ENCODE data around the gene BUD23.
"Not testable (repeated sequence)": the region's sequence is repeated elsewhere in the genome, so short reads cannot be mapped to it uniquely, and the experiment has no call there.

Gene BUD23

DNA sequence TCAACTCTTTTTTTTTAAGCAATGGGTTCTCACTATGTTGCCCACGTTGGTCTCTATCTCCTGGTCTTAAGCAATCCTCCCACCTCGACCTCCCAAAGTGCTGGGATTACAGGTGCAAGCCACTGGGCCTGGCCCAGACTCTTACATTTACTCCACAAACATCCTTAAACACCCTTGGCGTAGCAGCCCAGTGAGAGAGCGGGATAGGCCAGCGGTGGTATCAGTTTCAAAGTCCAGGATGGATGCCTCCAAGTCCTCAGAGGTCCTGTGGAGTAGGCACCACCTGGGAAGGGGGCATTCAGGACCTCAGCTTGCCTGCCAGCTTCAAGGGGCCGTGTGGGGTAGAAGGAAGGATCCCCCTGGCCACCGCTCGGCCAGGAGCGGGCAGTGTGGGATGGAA, 33.8 kb upstream of the BUD23 start:
- Histone ChIP-seq H3K27ac (ENCODE audit: low read depth, low read length) (no peak overlapping the region), H3K27me3 (ENCODE audit: insufficient read depth, low read length, poor library complexity) (peaks cover 3% of the 10 kb centered on the region), H2BK15ac (replicated peaks; ENCODE audit: low read depth) (no peak overlapping the region), H3K79me1 (ENCODE audit: low read length) (no peaks in the 10 kb centered on the region), H3K4me1 (ENCODE audit: control insufficient read depth, low read depth, low read length) (no peaks in the 10 kb centered on the region), H4K5ac (ENCODE audit: low read length) (no peak overlapping the region), H4K8ac (ENCODE audit: low read depth, low read length) (no peak overlapping the region), H3K36me3 (ENCODE audit: control insufficient read depth, insufficient read depth, low read length) (no peaks in the 10 kb centered on the region), H3K4me2 (ENCODE audit: low read length) (no peak overlapping the region), H3K4ac (ENCODE audit: low read depth, low read length) (no peak overlapping the region), H3K79me2 (ENCODE audit: control insufficient read depth, insufficient read depth, low read length) (no peaks in the 10 kb centered on the region), H2BK5ac (ENCODE audit: low read length) (no peak overlapping the region), H3K9ac (ENCODE audit: low read length) (no peak overlapping the region), H3K23ac (ENCODE audit: low read length) (no peak overlapping the region), H2BK120ac (ENCODE audit: low read depth, low read length) (no peak overlapping the region), H2AK5ac (ENCODE audit: low read length) (no peak overlapping the region), H3K56ac (ENCODE audit: low read length) (no peak overlapping the region), H3K4me3 (ENCODE audit: low read length) (no peak overlapping the region), H3K18ac (ENCODE audit: low read length) (no peak overlapping the region)
- DNase-seq: no peak
- no CpG with 5 or more reads among the region's 9 CpGs for WGBS (ENCODE audit: extremely low coverage, insufficient coverage, low lambda C conversion rate)

GRCh38 chr7:73650524-73650923, 32.9 kb upstream of the BUD23 start:
- H3K27me3 ChIP-seq (ENCODE audit: insufficient read depth, low read length, poor library complexity): peaks cover 3% of the 10 kb centered on the region
- no CpG with 5 or more reads among the region's 5 CpGs for WGBS (ENCODE audit: extremely low coverage, insufficient coverage, low lambda C conversion rate)
- no peak overlapping the region for H3K4me3 ChIP-seq (ENCODE audit: low read length)
- no peak overlapping the region for H4K8ac ChIP-seq (ENCODE audit: low read depth, low read length)
- H3K4me1 ChIP-seq (ENCODE audit: control insufficient read depth, low read depth, low read length): no peaks in the 10 kb centered on the region
- H2AK5ac ChIP-seq (ENCODE audit: low read length): no peak overlapping the region
- no peak overlapping the region for H3K9ac ChIP-seq (ENCODE audit: low read length)
- H3K36me3 ChIP-seq (ENCODE audit: control insufficient read depth, insufficient read depth, low read length): no peaks in the 10 kb centered on the region
- H3K4me2 ChIP-seq (ENCODE audit: low read length): no peak overlapping the region
- H3K79me2 ChIP-seq (ENCODE audit: control insufficient read depth, insufficient read depth, low read length): no peaks in the 10 kb centered on the region
- H2BK15ac ChIP-seq (replicated peaks; ENCODE audit: low read depth): no peak overlapping the region
- H3K79me1 ChIP-seq (ENCODE audit: low read length): no peaks in the 10 kb centered on the region
- H4K5ac ChIP-seq (ENCODE audit: low read length): no peak overlapping the region
- H3K4ac ChIP-seq (ENCODE audit: low read depth, low read length): no peak overlapping the region
- H2BK120ac ChIP-seq (ENCODE audit: low read depth, low read length): no peak overlapping the region
- no peak for DNase-seq
- no peak overlapping the region for H3K18ac ChIP-seq (ENCODE audit: low read length)
- H3K56ac ChIP-seq (ENCODE audit: low read length): no peak overlapping the region
- H2BK5ac ChIP-seq (ENCODE audit: low read length): no peak overlapping the region
- H3K23ac ChIP-seq (ENCODE audit: low read length): no peak overlapping the region
- H3K27ac ChIP-seq (ENCODE audit: low read depth, low read length): no peak overlapping the region

- H2BK5ac ChIP-seq (ENCODE audit: low read length): no peak overlapping the region
- H2BK15ac ChIP-seq (replicated peaks; ENCODE audit: low read depth): no peak overlapping the region
- H3K18ac ChIP-seq (ENCODE audit: low read length): no peak overlapping the region
- no peak overlapping the region for H3K23ac ChIP-seq (ENCODE audit: low read length)
- no peak overlapping the region for H3K4ac ChIP-seq (ENCODE audit: low read depth, low read length)
- no peak for DNase-seq
- H3K9ac ChIP-seq (ENCODE audit: low read length): no peak overlapping the region
- no peak overlapping the region for H3K27ac ChIP-seq (ENCODE audit: low read depth, low read length)
- WGBS (ENCODE audit: extremely low coverage, insufficient coverage, low lambda C conversion rate): no CpG with 5 or more reads among the region's 11 CpGs
- H3K56ac ChIP-seq (ENCODE audit: low read length): no peak overlapping the region
- no peaks in the 10 kb centered on the region for H3K79me1 ChIP-seq (ENCODE audit: low read length)
- H2BK120ac ChIP-seq (ENCODE audit: low read depth, low read length): no peak overlapping the region
- H3K4me1 ChIP-seq (ENCODE audit: control insufficient read depth, low read depth, low read length): no peaks in the 10 kb centered on the region
- H2AK5ac ChIP-seq (ENCODE audit: low read length): no peak overlapping the region
- no peak overlapping the region for H3K4me3 ChIP-seq (ENCODE audit: low read length)
- H4K5ac ChIP-seq (ENCODE audit: low read length): no peak overlapping the region
- H3K27me3 ChIP-seq (ENCODE audit: insufficient read depth, low read length, poor library complexity): peaks cover 3% of the 10 kb centered on the region
- no peak overlapping the region for H4K8ac ChIP-seq (ENCODE audit: low read depth, low read length)
- no peaks in the 10 kb centered on the region for H3K36me3 ChIP-seq (ENCODE audit: control insufficient read depth, insufficient read depth, low read length)
- H3K79me2 ChIP-seq (ENCODE audit: control insufficient read depth, insufficient read depth, low read length): no peaks in the 10 kb centered on the region
- H3K4me2 ChIP-seq (ENCODE audit: low read length): no peak overlapping the region
Observed at GRCh38 chr7:73652541-73652949, 30.9 kb upstream of the BUD23 start.

DNA sequence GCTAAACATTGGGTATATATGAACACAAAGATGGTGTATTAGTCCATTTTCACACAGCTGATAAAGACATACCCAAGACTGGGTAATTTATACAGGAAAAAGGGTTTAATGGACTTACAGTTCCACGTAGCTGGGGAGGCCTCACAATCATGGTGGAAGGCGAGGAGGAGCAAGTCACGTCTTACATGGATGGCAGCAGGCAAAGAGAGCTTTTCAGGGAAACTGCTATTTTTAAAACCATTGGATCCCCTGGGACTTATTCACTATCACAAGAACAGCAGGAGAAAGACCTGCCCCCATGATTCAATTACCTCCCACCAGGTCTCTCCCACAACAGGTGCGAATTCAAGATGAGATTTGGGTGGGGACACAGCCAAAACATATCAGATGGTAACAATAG, 28.1 kb upstream of the BUD23 start:
- H3K4ac ChIP-seq (ENCODE audit: low read depth, low read length); H2BK5ac ChIP-seq (ENCODE audit: low read length); H3K23ac ChIP-seq (ENCODE audit: low read length); H3K4me3 ChIP-seq (ENCODE audit: low read length); H2BK120ac ChIP-seq (ENCODE audit: low read depth, low read length); H3K79me2 ChIP-seq (ENCODE audit: control insufficient read depth, insufficient read depth, low read length); H3K79me1 ChIP-seq (ENCODE audit: low read length); H3K4me2 ChIP-seq (ENCODE audit: low read length); H2AK5ac ChIP-seq (ENCODE audit: low read length); H3K18ac ChIP-seq (ENCODE audit: low read length); H3K36me3 ChIP-seq (ENCODE audit: control insufficient read depth, insufficient read depth, low read length); H3K9ac ChIP-seq (ENCODE audit: low read length); DNase-seq; H3K27me3 ChIP-seq (ENCODE audit: insufficient read depth, low read length, poor library complexity); H3K27ac ChIP-seq (ENCODE audit: low read depth, low read length); H3K4me1 ChIP-seq (ENCODE audit: control insufficient read depth, low read depth, low read length); H3K56ac ChIP-seq (ENCODE audit: low read length); H4K5ac ChIP-seq (ENCODE audit: low read length); H4K8ac ChIP-seq (ENCODE audit: low read depth, low read length); H2BK15ac ChIP-seq (replicated peaks; ENCODE audit: low read depth): not testable (repeated sequence)
- no CpG with 5 or more reads among the region's 4 CpGs for WGBS (ENCODE audit: extremely low coverage, insufficient coverage, low lambda C conversion rate)

- no peak overlapping the region for H4K5ac ChIP-seq (ENCODE audit: low read length)
- no peak overlapping the region for H2AK5ac ChIP-seq (ENCODE audit: low read length)
- no peaks in the 10 kb centered on the region for H3K79me2 ChIP-seq (ENCODE audit: control insufficient read depth, insufficient read depth, low read length)
- H3K56ac ChIP-seq (ENCODE audit: low read length): no peak overlapping the region
- no peak overlapping the region for H2BK15ac ChIP-seq (replicated peaks; ENCODE audit: low read depth)
- no peak overlapping the region for H2BK5ac ChIP-seq (ENCODE audit: low read length)
- H3K36me3 ChIP-seq (ENCODE audit: control insufficient read depth, insufficient read depth, low read length): no peaks in the 10 kb centered on the region
- no peak overlapping the region for H3K27ac ChIP-seq (ENCODE audit: low read depth, low read length)
- H3K4me3 ChIP-seq (ENCODE audit: low read length): no peak overlapping the region
- H3K9ac ChIP-seq (ENCODE audit: low read length): no peak overlapping the region
- H3K4me1 ChIP-seq (ENCODE audit: control insufficient read depth, low read depth, low read length): no peaks in the 10 kb centered on the region
- H3K4me2 ChIP-seq (ENCODE audit: low read length): no peak overlapping the region
- H3K79me1 ChIP-seq (ENCODE audit: low read length): no peaks in the 10 kb centered on the region
- H3K27me3 ChIP-seq (ENCODE audit: insufficient read depth, low read length, poor library complexity): no peaks in the 10 kb centered on the region
- no peak for DNase-seq
- H3K18ac ChIP-seq (ENCODE audit: low read length): no peak overlapping the region
- H4K8ac ChIP-seq (ENCODE audit: low read depth, low read length): no peak overlapping the region
- no peak overlapping the region for H3K23ac ChIP-seq (ENCODE audit: low read length)
- H2BK120ac ChIP-seq (ENCODE audit: low read depth, low read length): no peak overlapping the region
- no CpG with 5 or more reads among the region's 8 CpGs for WGBS (ENCODE audit: extremely low coverage, insufficient coverage, low lambda C conversion rate)
- H3K4ac ChIP-seq (ENCODE audit: low read depth, low read length): no peak overlapping the region
Observed at GRCh38 chr7:73659983-73660382, 23.4 kb upstream of the BUD23 start.

- H2BK120ac ChIP-seq (ENCODE audit: low read depth, low read length): not testable (repeated sequence)
- no CpG with 5 or more reads among the region's 4 CpGs for WGBS (ENCODE audit: extremely low coverage, insufficient coverage, low lambda C conversion rate)
Observed at GRCh38 chr7:73660594-73660993, 22.8 kb upstream of the BUD23 start.

More at GRCh38 chr7:73660594-73660993, 22.8 kb upstream of the BUD23 start:
- H3K4ac ChIP-seq (ENCODE audit: low read depth, low read length); H4K8ac ChIP-seq (ENCODE audit: low read depth, low read length); H3K27me3 ChIP-seq (ENCODE audit: insufficient read depth, low read length, poor library complexity); H3K79me2 ChIP-seq (ENCODE audit: control insufficient read depth, insufficient read depth, low read length); H3K79me1 ChIP-seq (ENCODE audit: low read length); H3K4me3 ChIP-seq (ENCODE audit: low read length); H4K5ac ChIP-seq (ENCODE audit: low read length); H2BK5ac ChIP-seq (ENCODE audit: low read length); H3K36me3 ChIP-seq (ENCODE audit: control insufficient read depth, insufficient read depth, low read length); H3K56ac ChIP-seq (ENCODE audit: low read length); H3K9ac ChIP-seq (ENCODE audit: low read length); H2BK15ac ChIP-seq (replicated peaks; ENCODE audit: low read depth); H3K27ac ChIP-seq (ENCODE audit: low read depth, low read length); H3K23ac ChIP-seq (ENCODE audit: low read length); H3K4me1 ChIP-seq (ENCODE audit: control insufficient read depth, low read depth, low read length); H3K18ac ChIP-seq (ENCODE audit: low read length); H2AK5ac ChIP-seq (ENCODE audit: low read length); H3K4me2 ChIP-seq (ENCODE audit: low read length); DNase-seq: not testable (repeated sequence)

Data from mesendoderm (in vitro differentiated cells).